ENCODE data around the gene CYP4F3. TPM values are rescaled to one million over a fixed set of nuclear protein-coding genes. Genes with fewer than 3 reads are reported as not detected.

Gene CYP4F3
- total and polyA plus RNA-seq, 2 of the 13 experiments (the other 11 are each of a cell fraction or from before 2014, with no cell fraction given), result 17.8 to 22.8 TPM

- TF ChIP-seq NFRKB (IDR thresholded peaks at IDR 0.05) (no peak), ZNF253 (CRISPR knock-in tag; IDR thresholded peaks at IDR 0.05; ENCODE audit: borderline replicate concordance) (no peak), SIX4 (CRISPR knock-in tag; IDR thresholded peaks at IDR 0.05) (no peak), MTA3 (CRISPR knock-in tag; IDR thresholded peaks at IDR 0.05) (no peak), ZNF276 (CRISPR knock-in tag; IDR thresholded peaks at IDR 0.05; ENCODE audit: low read depth) (no peak), ZZZ3 (CRISPR knock-in tag; IDR thresholded peaks at IDR 0.05; ENCODE audit: borderline replicate concordance) (no peak), SP1 (IDR thresholded peaks at IDR 0.05) (no peak), SP1 (CRISPR knock-in tag; IDR thresholded peaks at IDR 0.05) (no peak), ZNF34 (CRISPR knock-in tag; IDR thresholded peaks at IDR 0.05; ENCODE audit: borderline replicate concordance) (no peak), NFATC3 (CRISPR knock-in tag; IDR thresholded peaks at IDR 0.05) (no peak), SAP130 (CRISPR knock-in tag; IDR thresholded peaks at IDR 0.05; ENCODE audit: low read depth) (peak; percentile 62; the same call in 1 of the 2 replicates), ZNF430 (CRISPR knock-in tag; IDR thresholded peaks at IDR 0.05) (no peak), TOPORS (CRISPR knock-in tag; IDR thresholded peaks at IDR 0.05) (no peak), ZSCAN9 (CRISPR knock-in tag; IDR thresholded peaks at IDR 0.05; ENCODE audit: borderline replicate concordance) (0 out of 2 replicates have a peak, but pooled peaks have one; percentile 30), JDP2 (CRISPR knock-in tag; IDR thresholded peaks at IDR 0.05; ENCODE audit: borderline replicate concordance) (no peak), CENPX (CRISPR knock-in tag; IDR thresholded peaks at IDR 0.05) (no peak), ZNF326 (CRISPR knock-in tag; IDR thresholded peaks at IDR 0.05; ENCODE audit: borderline replicate concordance) (no peak), SALL1 (CRISPR knock-in tag; IDR thresholded peaks at IDR 0.05) (peak; percentile 62; the same call in 1 of the 2 replicates), TEAD3 (CRISPR knock-in tag; optimal IDR thresholded peaks at IDR 0.05; ENCODE audit: borderline replicate concordance) (peak; percentile 56), GFI1 (CRISPR knock-in tag; IDR thresholded peaks at IDR 0.05; ENCODE audit: borderline replicate concordance) (no peak), HNRNPH1 (optimal IDR thresholded peaks at IDR 0.05; ENCODE audit: low read depth, low read length) (no peak), FOXC1 (CRISPR knock-in tag; IDR thresholded peaks at IDR 0.05; ENCODE audit: borderline replicate concordance) (no peak), CBX5 (CRISPR knock-in tag; IDR thresholded peaks at IDR 0.05; ENCODE audit: borderline replicate concordance) (no peak), SUZ12 (IDR thresholded peaks at IDR 0.05; ENCODE audit: low read depth, low read length) (no peak), ZNF614 (CRISPR knock-in tag; IDR thresholded peaks at IDR 0.05; ENCODE audit: borderline replicate concordance) (no peak)
- TF ChIP-seq, protein P1, sequence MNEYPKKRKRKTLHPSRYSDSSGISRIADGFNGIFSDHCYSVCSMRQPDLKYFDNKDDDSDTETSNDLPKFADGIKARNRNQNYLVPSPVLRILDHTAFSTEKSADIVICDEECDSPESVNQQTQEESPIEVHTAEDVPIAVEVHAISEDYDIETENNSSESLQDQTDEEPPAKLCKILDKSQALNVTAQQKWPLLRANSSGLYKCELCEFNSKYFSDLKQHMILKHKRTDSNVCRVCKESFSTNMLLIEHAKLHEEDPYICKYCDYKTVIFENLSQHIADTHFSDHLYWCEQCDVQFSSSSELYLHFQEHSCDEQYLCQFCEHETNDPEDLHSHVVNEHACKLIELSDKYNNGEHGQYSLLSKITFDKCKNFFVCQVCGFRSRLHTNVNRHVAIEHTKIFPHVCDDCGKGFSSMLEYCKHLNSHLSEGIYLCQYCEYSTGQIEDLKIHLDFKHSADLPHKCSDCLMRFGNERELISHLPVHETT (CRISPR knock-in tag; conservative IDR thresholded peaks at IDR 0.05), result no peak
- TF ChIP-seq, protein P2, sequence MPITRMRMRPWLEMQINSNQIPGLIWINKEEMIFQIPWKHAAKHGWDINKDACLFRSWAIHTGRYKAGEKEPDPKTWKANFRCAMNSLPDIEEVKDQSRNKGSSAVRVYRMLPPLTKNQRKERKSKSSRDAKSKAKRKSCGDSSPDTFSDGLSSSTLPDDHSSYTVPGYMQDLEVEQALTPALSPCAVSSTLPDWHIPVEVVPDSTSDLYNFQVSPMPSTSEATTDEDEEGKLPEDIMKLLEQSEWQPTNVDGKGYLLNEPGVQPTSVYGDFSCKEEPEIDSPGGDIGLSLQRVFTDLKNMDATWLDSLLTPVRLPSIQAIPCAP (CRISPR knock-in tag; IDR thresholded peaks at IDR 0.05; ENCODE audit: low read depth), result no peak
- TF ChIP-seq, protein P3, sequence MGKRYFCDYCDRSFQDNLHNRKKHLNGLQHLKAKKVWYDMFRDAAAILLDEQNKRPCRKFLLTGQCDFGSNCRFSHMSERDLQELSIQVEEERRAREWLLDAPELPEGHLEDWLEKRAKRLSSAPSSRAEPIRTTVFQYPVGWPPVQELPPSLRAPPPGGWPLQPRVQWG (CRISPR knock-in tag; IDR thresholded peaks at IDR 0.05; ENCODE audit: borderline replicate concordance, low read depth), result no peak
- TF ChIP-seq, protein P4, sequence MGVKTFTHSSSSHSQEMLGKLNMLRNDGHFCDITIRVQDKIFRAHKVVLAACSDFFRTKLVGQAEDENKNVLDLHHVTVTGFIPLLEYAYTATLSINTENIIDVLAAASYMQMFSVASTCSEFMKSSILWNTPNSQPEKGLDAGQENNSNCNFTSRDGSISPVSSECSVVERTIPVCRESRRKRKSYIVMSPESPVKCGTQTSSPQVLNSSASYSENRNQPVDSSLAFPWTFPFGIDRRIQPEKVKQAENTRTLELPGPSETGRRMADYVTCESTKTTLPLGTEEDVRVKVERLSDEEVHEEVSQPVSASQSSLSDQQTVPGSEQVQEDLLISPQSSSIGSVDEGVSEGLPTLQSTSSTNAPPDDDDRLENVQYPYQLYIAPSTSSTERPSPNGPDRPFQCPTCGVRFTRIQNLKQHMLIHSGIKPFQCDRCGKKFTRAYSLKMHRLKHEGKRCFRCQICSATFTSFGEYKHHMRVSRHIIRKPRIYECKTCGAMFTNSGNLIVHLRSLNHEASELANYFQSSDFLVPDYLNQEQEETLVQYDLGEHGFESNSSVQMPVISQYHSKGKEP (CRISPR knock-in tag; IDR thresholded peaks at IDR 0.05), result no peak
Observed at GRCh38 chr19:15643387-15643786, 2.7 kb downstream of the CYP4F3 start (continued).

Measured in HepG2 (cell line).